A673 (cell line): ENCODE data around the gene IMMP2L. TPM values are rescaled to one million over a fixed set of nuclear protein-coding genes. Genes with fewer than 3 reads are reported as not detected.

ENCODE experiments used
- BruUV-seq: library from RNA; stranded (reverse); fragments of 400-500 nt; replicated peaks from 2 replicates; lab custom pipeline; 2021; lab: Mats Ljungman, UMichigan
- CTCF ChIA-PET: fragments of 300-600 bp; sonication (Branson Sonifier 250); formaldehyde crosslinking; loops from one replicate; lab custom pipeline; 2022; ENCODE audit warnings: antibody characterized with exemption; lab: Charles Lee
- POLR2A ChIA-PET: fragments of 300-600 bp; sonication (Branson Sonifier 250); formaldehyde crosslinking; loops from one replicate; lab custom pipeline; 2022; ENCODE audit warnings: antibody characterized with exemption; ENCODE audit not compliant: low non-redundant PET; lab: Charles Lee
- DNase-seq: peaks from one replicate; pipeline ENCODE4 v3.0.0-alpha.2; 2015; ENCODE audit warnings: low spot score
- H3K27ac ChIP-seq: fragments of 200-600 bp; sonication (generic); 2 replicates; pipeline ENCODE4 v1.5.1; 2016; ENCODE audit warnings: mixed run types, low read depth, mild to moderate bottlenecking, mixed read lengths, antibody characterized with exemption, low read length; ENCODE audit not compliant: poor library complexity, severe bottlenecking
- H3K27me3 ChIP-seq: fragments of 200-600 bp; sonication (generic); replicated peaks from 2 replicates; pipeline ENCODE4 v1.6.1; 2017; ENCODE audit warnings: mixed run types, low read depth, mild to moderate bottlenecking, mixed read lengths, antibody characterized with exemption, low read length; ENCODE audit not compliant: insufficient read depth, poor library complexity
- H3K36me3 ChIP-seq: fragments of 200-600 bp; sonication (generic); 2 replicates; pipeline ENCODE4 v1.6.1; 2016; ENCODE audit warnings: mixed run types, mild to moderate bottlenecking, mixed read lengths, antibody characterized with exemption, low read length; ENCODE audit not compliant: insufficient read depth, poor library complexity, severe bottlenecking
- H3K4me1 ChIP-seq: fragments of 200-600 bp; sonication (generic); 2 replicates; pipeline ENCODE4 v1.6.1; 2017; ENCODE audit warnings: mixed run types, mild to moderate bottlenecking, mixed read lengths, antibody characterized with exemption, low read length; ENCODE audit not compliant: insufficient read depth, poor library complexity, severe bottlenecking
- H3K4me3 ChIP-seq: fragments of 200-600 bp; sonication (generic); 2 replicates; pipeline ENCODE4 v1.5.1; 2016; ENCODE audit warnings: low read depth, mixed run types, mild to moderate bottlenecking, mixed read lengths, low read length; ENCODE audit not compliant: poor library complexity, severe bottlenecking
- H3K9me3 ChIP-seq: fragments of 200-600 bp; sonication (generic); 2 replicates; pipeline ENCODE4 v1.6.1; 2016; ENCODE audit warnings: mixed run types, low read depth, mild to moderate bottlenecking, mixed read lengths, antibody characterized with exemption, low read length; ENCODE audit not compliant: poor library complexity, severe bottlenecking
- CTCF ChIP-seq: fragments of 300-800, 200-600 bp; sonication (generic); conservative IDR thresholded peaks from 2 replicates; pipeline ENCODE4 v1.5.1; 2017; ENCODE audit warnings: low read depth, mild to moderate bottlenecking, antibody characterized with exemption, low read length, moderate library complexity, mixed read lengths
- EZH2 ChIP-seq: fragments of 200-600 bp; sonication (generic); IDR thresholded peaks from 2 replicates; pipeline ENCODE4 v1.6.1; 2017; ENCODE audit warnings: borderline replicate concordance, low read depth, mild to moderate bottlenecking, mixed read lengths, antibody characterized with exemption, low read length; ENCODE audit not compliant: poor library complexity, severe bottlenecking
- intact Hi-C: fragments of 100-400 bp; cut with micrococcal nuclease; formaldehyde crosslinking; loops from one replicate; pipeline ENCODE4 v1.10.0; 2022; ENCODE audit not compliant: unreplicated experiment
- total RNA-seq: library from RNA; stranded (reverse); gene quantifications from 2 replicates; pipeline ENCODE4 v1.2.3, GENCODE V29; 2021

The IMMP2L gene
- total RNA-seq, 1 experiment from 2014 or later, result 10.0 TPM

- DNase-seq, result no peak
- BruUV-seq, result no TSS peak
- Histone ChIP-seq H3K36me3 (no peaks in the 10 kb centered on the region), H3K27me3 (no peaks in the 10 kb centered on the region), H3K9me3 (no peaks in the 10 kb centered on the region), H3K4me1 (no peaks in the 10 kb centered on the region), H3K4me3 (no peak overlapping the region), H3K27ac (no peak overlapping the region)
- ChIA-PET POLR2A (no interaction called here), CTCF (no interaction called here)
- intact Hi-C loops, result no loop called here
- no peak for TF ChIP-seq CTCF
- TF ChIP-seq EZH2, result no peak
These were observed 701.1 kb downstream of the IMMP2L start for GRCh38 chr7:110861163-110861562.

- CTCF ChIA-PET, result no interaction called here
- TF ChIP-seq EZH2 (no peak), CTCF (no peak)
- Histone ChIP-seq H3K9me3 (no peaks in the 10 kb centered on the region), H3K4me1 (no peaks in the 10 kb centered on the region), H3K27ac (no peak overlapping the region), H3K4me3 (no peak overlapping the region), H3K27me3 (no peaks in the 10 kb centered on the region), H3K36me3 (no peaks in the 10 kb centered on the region)
- intact Hi-C loops, result no loop called here
- POLR2A ChIA-PET, result no interaction called here
- no TSS peak for BruUV-seq
- DNase-seq, result no peak
These were observed 705.2 kb downstream of the IMMP2L start for GRCh38 chr7:110857106-110857505.

GRCh38 chr7:110856704-110857103 is 705.6 kb downstream of the IMMP2L start:
- ChIA-PET POLR2A (no interaction called here), CTCF (no interaction called here)
- intact Hi-C loops, result no loop called here
- no TSS peak for BruUV-seq
- no peak for DNase-seq
- Histone ChIP-seq H3K27me3 (no peaks in the 10 kb centered on the region), H3K4me3 (no peak overlapping the region), H3K36me3 (no peaks in the 10 kb centered on the region), H3K9me3 (no peaks in the 10 kb centered on the region), H3K4me1 (no peaks in the 10 kb centered on the region), H3K27ac (no peak overlapping the region)
- TF ChIP-seq EZH2, result no peak
- no peak for TF ChIP-seq CTCF
